WTC11 (cell line): Measurements from ENCODE around the gene SLC5A10. TPM values are rescaled to one million over a fixed set of nuclear protein-coding genes. Genes with fewer than 3 reads are reported as not detected.

ENCODE experiments used
- ATAC-seq: fragments of 200-7000 bp; cut with Tn5 transposase; 2 replicates; pipeline ENCODE4 v1.10.0; 2021; ENCODE audit warnings: mild to moderate bottlenecking, moderate library complexity
- CTCF ChIA-PET: fragments of 300-600 bp; sonication (Branson Sonifier 250); formaldehyde crosslinking; loops from one replicate; lab custom pipeline; 2021; ENCODE audit warnings: antibody characterized with exemption; lab: Charles Lee
- POLR2A ChIA-PET: fragments of 350-600 bp; sonication (Branson Sonifier 250); formaldehyde crosslinking; loops from one replicate; lab custom pipeline; 2021; ENCODE audit warnings: antibody characterized with exemption; lab: Charles Lee
- DNase-seq: peaks from one replicate; pipeline ENCODE4 v3.0.0; 2021; ENCODE audit warnings: low spot score
- H3K27ac Mint-ChIP-seq: 2 replicates; pipeline ENCODE4 v1.8.0; 2021; ENCODE audit warnings: mixed read lengths
- H3K27me3 Mint-ChIP-seq: 2 replicates; pipeline ENCODE4 v1.8.0; 2021; ENCODE audit warnings: low read depth, mild to moderate bottlenecking, moderate library complexity, mixed read lengths
- H3K36me3 Mint-ChIP-seq: 2 replicates; pipeline ENCODE4 v1.8.0; 2021; ENCODE audit warnings: mixed read lengths
- H3K4me1 Mint-ChIP-seq: 2 replicates; pipeline ENCODE4 v1.8.0; 2022; ENCODE audit warnings: mixed read lengths
- H3K4me3 Mint-ChIP-seq: 2 replicates; pipeline ENCODE4 v1.8.0; 2021; ENCODE audit warnings: mild to moderate bottlenecking, moderate library complexity, mixed read lengths
- H3K9me3 Mint-ChIP-seq: 2 replicates; pipeline ENCODE4 v1.8.0; 2021; ENCODE audit warnings: mixed read lengths
- ATF3 ChIP-seq: sonication (generic); formaldehyde crosslinking; conservative IDR thresholded peaks from 2 replicates; pipeline ENCODE4 v1.8.1; 2022; ENCODE audit warnings: mild to moderate bottlenecking, missing genetic modification reagents
- CDX4 ChIP-seq: fragments of 250-450 bp; sonication (Bioruptor Pico); IDR thresholded peaks from 2 replicates; pipeline ENCODE4 v1.9.0; 2021; ENCODE audit warnings: moderate library complexity, mild to moderate bottlenecking, inconsistent platforms, borderline replicate concordance
- CREB1 ChIP-seq: sonication (generic); formaldehyde crosslinking; IDR thresholded peaks from 2 replicates; pipeline ENCODE4 v1.8.0; 2023; ENCODE audit warnings: mild to moderate bottlenecking, missing genetic modification reagents
- CTCF ChIP-seq: fragments of 200-600 bp; IDR thresholded peaks from 2 replicates; pipeline ENCODE4 v1.8.0; 2022; ENCODE audit warnings: antibody characterized with exemption
- E2F4 ChIP-seq: sonication (generic); formaldehyde crosslinking; IDR thresholded peaks from 2 replicates; pipeline ENCODE4 v1.8.1; 2022; ENCODE audit warnings: low read depth, mild to moderate bottlenecking, moderate library complexity, missing genetic modification reagents, borderline replicate concordance
- ELF4 ChIP-seq: sonication (generic); formaldehyde crosslinking; IDR thresholded peaks from 2 replicates; pipeline ENCODE4 v1.8.1; 2022; ENCODE audit warnings: low read depth, mild to moderate bottlenecking, moderate library complexity, missing genetic modification reagents
- FOXK1 ChIP-seq: sonication (generic); formaldehyde crosslinking; IDR thresholded peaks from 2 replicates; pipeline ENCODE4 v1.8.0; 2022; ENCODE audit warnings: mild to moderate bottlenecking, moderate library complexity, missing genetic modification reagents
- HMGA2 ChIP-seq: fragments of 250-450 bp; sonication (Bioruptor Pico); IDR thresholded peaks from 2 replicates; pipeline ENCODE4 v1.4.0; 2021; ENCODE audit warnings: mild to moderate bottlenecking, moderate library complexity
- IRF1 ChIP-seq: sonication (generic); formaldehyde crosslinking; IDR thresholded peaks from 2 replicates; pipeline ENCODE4 v1.8.0; 2023; ENCODE audit warnings: missing genetic modification reagents
- RELA ChIP-seq: sonication (generic); formaldehyde crosslinking; IDR thresholded peaks from 2 replicates; pipeline ENCODE4 v1.8.1; 2022; ENCODE audit warnings: missing genetic modification reagents, mild to moderate bottlenecking, borderline replicate concordance
- SMAD3 ChIP-seq: sonication (generic); formaldehyde crosslinking; IDR thresholded peaks from 2 replicates; pipeline ENCODE4 v1.8.0; 2022; ENCODE audit warnings: missing genetic modification reagents, mild to moderate bottlenecking, borderline replicate concordance
- SP1 ChIP-seq: sonication (generic); formaldehyde crosslinking; conservative IDR thresholded peaks from 2 replicates; pipeline ENCODE4 v1.8.1; 2022; ENCODE audit warnings: missing genetic modification reagents
- TCF7 ChIP-seq: sonication (generic); formaldehyde crosslinking; IDR thresholded peaks from 2 replicates; pipeline ENCODE4 v1.8.0; 2022; ENCODE audit warnings: mild to moderate bottlenecking, low read depth, missing genetic modification reagents, moderate library complexity
- ZMAT4 ChIP-seq: fragments of 250-450 bp; sonication (Bioruptor Pico); IDR thresholded peaks from 2 replicates; pipeline ENCODE4 v1.9.0; 2021; ENCODE audit warnings: mild to moderate bottlenecking
- ZNF281 ChIP-seq: sonication (generic); formaldehyde crosslinking; IDR thresholded peaks from 2 replicates; pipeline ENCODE4 v1.8.0; 2023; ENCODE audit warnings: mild to moderate bottlenecking, missing genetic modification reagents
- ZNF396 ChIP-seq: fragments of 250-450 bp; sonication (Bioruptor Pico); IDR thresholded peaks from 2 replicates; pipeline ENCODE4 v1.8.0; 2021; ENCODE audit warnings: mild to moderate bottlenecking, moderate library complexity, borderline replicate concordance
- ZNF425 ChIP-seq: fragments of 250-450 bp; sonication (Bioruptor Pico); conservative IDR thresholded peaks from 2 replicates; pipeline ENCODE4 v1.9.0; 2021; ENCODE audit warnings: mild to moderate bottlenecking
- total RNA-seq: library from RNA; stranded (reverse); gene quantifications from 3 replicates; pipeline ENCODE4 v1.2.3, GENCODE V29; 2021

SLC5A10 gene
- total RNA-seq, 1 experiment from 2014 or later = not detected

GRCh38 chr17:18968945-18969887 is 17.3 kb downstream of the SLC5A10 start (continued):
- no peak for TF ChIP-seq RELA (CRISPR knock-in tag)

- TF ChIP-seq ZNF425 (CRISPR knock-in tag) (no peak), ZMAT4 (CRISPR knock-in tag) (no peak), ELF4 (no peak), CTCF (no peak), ZNF281 (CRISPR knock-in tag) (no peak), CREB1 (CRISPR knock-in tag) (no peak), FOXK1 (CRISPR knock-in tag) (no peak), SP1 (CRISPR knock-in tag) (no peak), ZNF396 (CRISPR knock-in tag) (no peak), HMGA2 (CRISPR knock-in tag) (no peak), ATF3 (CRISPR knock-in tag) (no peak), IRF1 (CRISPR knock-in tag) (no peak), SMAD3 (CRISPR knock-in tag) (no peak), CDX4 (CRISPR knock-in tag) (no peak), E2F4 (CRISPR knock-in tag) (no peak), TCF7 (CRISPR knock-in tag) (no peak)
- Mint-ChIP-seq H3K4me3 (no peak overlapping the region), H3K36me3 (peaks cover 15% of the 10 kb centered on the region), H3K4me1 (peaks cover 34% of the 10 kb centered on the region), H3K27ac (peak overlapping the region; percentile 70; the same call in 1 of the 2 replicates), H3K27me3 (no peaks in the 10 kb centered on the region), H3K9me3 (no peaks in the 10 kb centered on the region)
- ChIA-PET CTCF (interaction anchor here (1.7 kb wide), 1 partner anchor 10 kb away, joined by 8 read pairs; no protein-coding TSS in a partner anchor), POLR2A (no interaction called here)
- DNase-seq (no peak), ATAC-seq (no peak)
Observed at GRCh38 chr17:18970582-18971480, 18.9 kb downstream of the SLC5A10 start.
